WTC11 (cell line): Measurements from ENCODE around the gene TNS2. TPM values are rescaled to one million over a fixed set of nuclear protein-coding genes. Genes with fewer than 3 reads are reported as not detected.

Experiments
- ATAC-seq: fragments of 200-7000 bp; cut with Tn5 transposase; 2 replicates; pipeline ENCODE4 v1.10.0; 2021; ENCODE audit warnings: mild to moderate bottlenecking, moderate library complexity
- CTCF ChIA-PET: fragments of 300-600 bp; sonication (Branson Sonifier 250); formaldehyde crosslinking; loops from one replicate; lab custom pipeline; 2021; ENCODE audit warnings: antibody characterized with exemption; lab: Charles Lee
- POLR2A ChIA-PET: fragments of 350-600 bp; sonication (Branson Sonifier 250); formaldehyde crosslinking; loops from one replicate; lab custom pipeline; 2021; ENCODE audit warnings: antibody characterized with exemption; lab: Charles Lee
- DNase-seq: peaks from one replicate; pipeline ENCODE4 v3.0.0; 2021; ENCODE audit warnings: low spot score
- H3K27ac Mint-ChIP-seq: 2 replicates; pipeline ENCODE4 v1.8.0; 2021; ENCODE audit warnings: mixed read lengths
- H3K27me3 Mint-ChIP-seq: 2 replicates; pipeline ENCODE4 v1.8.0; 2021; ENCODE audit warnings: low read depth, mild to moderate bottlenecking, moderate library complexity, mixed read lengths
- H3K36me3 Mint-ChIP-seq: 2 replicates; pipeline ENCODE4 v1.8.0; 2021; ENCODE audit warnings: mixed read lengths
- H3K4me1 Mint-ChIP-seq: 2 replicates; pipeline ENCODE4 v1.8.0; 2022; ENCODE audit warnings: mixed read lengths
- H3K4me3 Mint-ChIP-seq: 2 replicates; pipeline ENCODE4 v1.8.0; 2021; ENCODE audit warnings: mild to moderate bottlenecking, moderate library complexity, mixed read lengths
- H3K9me3 Mint-ChIP-seq: 2 replicates; pipeline ENCODE4 v1.8.0; 2021; ENCODE audit warnings: mixed read lengths
- AFF4 ChIP-seq: sonication (generic); formaldehyde crosslinking; IDR thresholded peaks from 2 replicates; pipeline ENCODE4 v1.8.1; 2023; ENCODE audit warnings: mild to moderate bottlenecking, missing genetic modification reagents, borderline replicate concordance
- CREM ChIP-seq: sonication (generic); formaldehyde crosslinking; IDR thresholded peaks from 2 replicates; pipeline ENCODE4 v1.8.1; 2022; ENCODE audit warnings: mild to moderate bottlenecking, missing genetic modification reagents, moderate library complexity
- E2F4 ChIP-seq: sonication (generic); formaldehyde crosslinking; IDR thresholded peaks from 2 replicates; pipeline ENCODE4 v1.8.1; 2022; ENCODE audit warnings: low read depth, mild to moderate bottlenecking, moderate library complexity, missing genetic modification reagents, borderline replicate concordance
- IRF1 ChIP-seq: sonication (generic); formaldehyde crosslinking; IDR thresholded peaks from 2 replicates; pipeline ENCODE4 v1.8.0; 2023; ENCODE audit warnings: missing genetic modification reagents
- JUN ChIP-seq: sonication (generic); formaldehyde crosslinking; IDR thresholded peaks from 2 replicates; pipeline ENCODE4 v1.8.0; 2023; ENCODE audit warnings: mild to moderate bottlenecking, missing genetic modification reagents
- SMAD3 ChIP-seq: sonication (generic); formaldehyde crosslinking; IDR thresholded peaks from 2 replicates; pipeline ENCODE4 v1.8.0; 2022; ENCODE audit warnings: missing genetic modification reagents, mild to moderate bottlenecking, borderline replicate concordance
- SP1 ChIP-seq: sonication (generic); formaldehyde crosslinking; conservative IDR thresholded peaks from 2 replicates; pipeline ENCODE4 v1.8.1; 2022; ENCODE audit warnings: missing genetic modification reagents
- STAT6 ChIP-seq: sonication (generic); formaldehyde crosslinking; conservative IDR thresholded peaks from 2 replicates; pipeline ENCODE4 v1.8.1; 2023; ENCODE audit warnings: mild to moderate bottlenecking, low read depth, missing genetic modification reagents, moderate library complexity
- ZNF219 ChIP-seq: sonication (generic); formaldehyde crosslinking; IDR thresholded peaks from 2 replicates; pipeline ENCODE4 v1.8.0; 2023; ENCODE audit warnings: missing genetic modification reagents, mild to moderate bottlenecking, borderline replicate concordance
- ZNF512 ChIP-seq: sonication (generic); formaldehyde crosslinking; IDR thresholded peaks from 2 replicates; pipeline ENCODE4 v1.8.1; 2022; ENCODE audit warnings: missing genetic modification reagents, borderline replicate concordance
- total RNA-seq: library from RNA; stranded (reverse); gene quantifications from 3 replicates; pipeline ENCODE4 v1.2.3, GENCODE V29; 2021
- TF ChIP-seq, protein P1 (sequence below): sonication (generic); formaldehyde crosslinking; IDR thresholded peaks from 2 replicates; pipeline ENCODE4 v1.8.0; 2022; ENCODE audit warnings: mild to moderate bottlenecking, missing genetic modification reagents

Gene TNS2
- total RNA-seq, 1 experiment from 2014 or later, result 7.7 TPM

GRCh38 chr12:53076461-53076860 lies 26.6 kb downstream of the TNS2 start:
- Mint-ChIP-seq H3K27ac (no peak overlapping the region), H3K36me3 (peaks cover 12% of the 10 kb centered on the region; the same call in 1 of the 2 replicates)
- POLR2A ChIA-PET, result no interaction called here
- DNase-seq, result no peak
- TF ChIP-seq ZNF219 (no peak), ZNF512 (no peak)
- TF ChIP-seq, all 79 proteins: peak for 0
- CTCF ChIA-PET, result interaction anchor here (0.5 to 3.7 kb wide), 3 partner anchors 11 to 275 kb away, joined by 3 to 76 read pairs (median 8); partner anchors contain the start of gene IGFBP6
- Mint-ChIP-seq H3K4me3 (no peak overlapping the region), H3K9me3 (no peaks in the 10 kb centered on the region), H3K4me1 (peaks cover 25% of the 10 kb centered on the region), H3K27me3 (peaks cover 19% of the 10 kb centered on the region)
- ATAC-seq, result no peak

DNA sequence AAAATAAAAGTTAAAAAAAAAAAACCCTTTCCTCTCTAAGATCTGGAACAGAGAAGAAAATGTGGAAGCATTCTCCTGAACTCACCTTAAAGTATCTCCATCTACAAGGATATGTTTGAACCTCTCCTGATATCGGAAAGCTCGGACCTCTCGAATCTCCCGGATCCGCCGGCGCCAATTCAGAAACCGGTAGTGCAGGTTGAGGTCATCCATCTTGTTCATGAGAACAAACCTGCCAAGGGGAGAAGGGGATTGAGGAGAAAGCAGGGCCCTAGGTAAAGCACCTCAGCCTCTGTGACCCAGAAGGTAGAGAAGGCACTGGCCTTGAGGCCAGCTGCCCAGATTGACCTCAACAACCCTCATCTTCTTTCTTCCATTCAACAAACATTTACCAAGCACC lies 27.2 kb downstream of the TNS2 start:
- no peaks in the 10 kb centered on the region for H3K9me3 Mint-ChIP-seq
- H3K36me3 Mint-ChIP-seq, result peaks cover 12% of the 10 kb centered on the region; the same call in 1 of the 2 replicates
- CTCF ChIA-PET, result interaction anchor here (1.6 to 3.7 kb wide), 3 partner anchors 10 to 83 kb away, joined by 9 to 80 read pairs (median 76); partner anchors contain the start of gene IGFBP6
- H3K4me1 Mint-ChIP-seq, result peaks cover 21% of the 10 kb centered on the region
- DNase-seq (no peak), ATAC-seq (no peak)
- no peak overlapping the region for H3K4me3 Mint-ChIP-seq
- peaks cover 25% of the 10 kb centered on the region for H3K27me3 Mint-ChIP-seq
- H3K27ac Mint-ChIP-seq, result no peak overlapping the region
- TF ChIP-seq E2F4 (CRISPR knock-in tag) (no peak), AFF4 (CRISPR knock-in tag) (no peak), STAT6 (CRISPR knock-in tag) (no peak), IRF1 (CRISPR knock-in tag) (no peak), JUN (CRISPR knock-in tag) (no peak), CREM (CRISPR knock-in tag) (no peak), SMAD3 (CRISPR knock-in tag) (no peak), SP1 (CRISPR knock-in tag) (no peak)
- TF ChIP-seq, protein P1, sequence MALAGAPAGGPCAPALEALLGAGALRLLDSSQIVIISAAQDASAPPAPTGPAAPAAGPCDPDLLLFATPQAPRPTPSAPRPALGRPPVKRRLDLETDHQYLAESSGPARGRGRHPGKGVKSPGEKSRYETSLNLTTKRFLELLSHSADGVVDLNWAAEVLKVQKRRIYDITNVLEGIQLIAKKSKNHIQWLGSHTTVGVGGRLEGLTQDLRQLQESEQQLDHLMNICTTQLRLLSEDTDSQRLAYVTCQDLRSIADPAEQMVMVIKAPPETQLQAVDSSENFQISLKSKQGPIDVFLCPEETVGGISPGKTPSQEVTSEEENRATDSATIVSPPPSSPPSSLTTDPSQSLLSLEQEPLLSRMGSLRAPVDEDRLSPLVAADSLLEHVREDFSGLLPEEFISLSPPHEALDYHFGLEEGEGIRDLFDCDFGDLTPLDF (CRISPR knock-in tag), result no peak
- POLR2A ChIA-PET, result interaction anchor here (0.6 kb wide), 1 partner anchor 118 kb away, joined by 3 read pairs; no protein-coding TSS in a partner anchor
